GM10266 (cell line): ENCODE data around the gene STC2.

ENCODE experiments used
- DNase-seq: peaks from one replicate; pipeline ENCODE4 v3.0.0; 2012; ENCODE audit errors: extremely low spot score
- TF ChIP-seq, protein P1 (sequence below): IDR thresholded peaks from 2 replicates; pipeline ENCODE4 v1.5.1; 2012; ENCODE audit warnings: mild to moderate bottlenecking, low read depth; ENCODE audit not compliant: control insufficient read depth, insufficient read depth; ENCODE audit errors: missing control alignments

Gene STC2

DNA sequence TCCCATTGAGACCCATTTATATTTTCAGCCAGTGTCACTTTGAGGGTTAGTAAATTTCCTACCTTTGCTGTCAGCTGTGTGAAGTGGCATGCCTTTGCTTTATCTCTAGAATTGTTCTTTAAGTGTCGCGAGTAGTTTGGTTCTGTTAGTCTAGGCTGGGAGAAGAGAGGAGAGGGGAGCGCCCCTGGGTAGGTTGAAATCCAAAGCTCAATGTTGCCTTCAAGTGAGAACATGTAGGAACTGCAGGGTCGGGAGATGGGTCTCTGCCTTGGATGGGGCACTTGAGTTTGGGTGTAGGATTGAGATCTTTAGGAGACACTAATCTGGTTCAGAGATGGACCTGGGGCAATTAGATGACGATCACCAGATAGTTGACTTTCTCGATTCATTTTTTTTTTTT lies 46.3 kb downstream of the STC2 start:
- no peak for DNase-seq
- TF ChIP-seq, protein P1, sequence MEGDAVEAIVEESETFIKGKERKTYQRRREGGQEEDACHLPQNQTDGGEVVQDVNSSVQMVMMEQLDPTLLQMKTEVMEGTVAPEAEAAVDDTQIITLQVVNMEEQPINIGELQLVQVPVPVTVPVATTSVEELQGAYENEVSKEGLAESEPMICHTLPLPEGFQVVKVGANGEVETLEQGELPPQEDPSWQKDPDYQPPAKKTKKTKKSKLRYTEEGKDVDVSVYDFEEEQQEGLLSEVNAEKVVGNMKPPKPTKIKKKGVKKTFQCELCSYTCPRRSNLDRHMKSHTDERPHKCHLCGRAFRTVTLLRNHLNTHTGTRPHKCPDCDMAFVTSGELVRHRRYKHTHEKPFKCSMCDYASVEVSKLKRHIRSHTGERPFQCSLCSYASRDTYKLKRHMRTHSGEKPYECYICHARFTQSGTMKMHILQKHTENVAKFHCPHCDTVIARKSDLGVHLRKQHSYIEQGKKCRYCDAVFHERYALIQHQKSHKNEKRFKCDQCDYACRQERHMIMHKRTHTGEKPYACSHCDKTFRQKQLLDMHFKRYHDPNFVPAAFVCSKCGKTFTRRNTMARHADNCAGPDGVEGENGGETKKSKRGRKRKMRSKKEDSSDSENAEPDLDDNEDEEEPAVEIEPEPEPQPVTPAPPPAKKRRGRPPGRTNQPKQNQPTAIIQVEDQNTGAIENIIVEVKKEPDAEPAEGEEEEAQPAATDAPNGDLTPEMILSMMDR, result no peak

DNA sequence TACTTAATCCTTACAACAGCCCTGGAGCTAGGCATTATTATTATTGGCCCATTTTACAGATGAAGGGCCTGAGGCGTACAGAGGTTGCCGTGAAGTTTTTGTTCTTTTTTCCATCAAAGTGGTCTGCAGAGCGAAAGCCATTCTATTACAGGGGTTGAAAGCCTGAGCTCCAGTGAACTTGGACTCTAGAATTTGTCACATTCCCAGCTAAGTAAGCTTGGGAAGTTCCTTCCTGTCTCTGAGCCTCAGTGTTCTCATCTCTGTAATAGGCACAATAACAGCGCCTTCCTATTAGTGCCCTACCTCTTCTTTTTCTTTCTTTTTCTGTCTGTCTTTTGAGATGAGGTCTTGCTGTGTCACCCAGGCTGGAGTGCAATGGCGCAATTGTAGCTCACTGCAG lies 49.0 kb downstream of the STC2 start:
- DNase-seq, result no peak
- TF ChIP-seq, protein P1, result no peak

DNA sequence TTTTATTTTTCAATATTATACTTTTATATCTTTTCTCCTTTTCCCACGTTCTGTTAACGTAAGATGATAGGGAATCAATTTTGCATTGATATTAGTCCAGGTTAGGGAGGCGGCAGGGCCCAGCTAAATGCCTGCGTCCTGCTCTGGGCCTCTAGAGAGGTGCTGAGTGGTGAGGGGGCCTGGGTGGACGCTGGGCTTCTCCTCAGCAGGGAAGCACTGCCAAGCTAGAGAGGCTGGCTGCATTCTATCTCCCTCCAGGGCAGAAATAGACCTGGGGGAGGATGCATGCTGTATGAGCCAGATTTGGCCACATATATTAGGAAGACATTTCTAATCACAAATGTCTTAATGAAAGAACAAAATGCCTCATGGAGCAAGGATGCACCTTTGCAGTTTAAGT lies 49.6 kb downstream of the STC2 start:
- DNase-seq, result no peak
- TF ChIP-seq, protein P1, result no peak

DNA sequence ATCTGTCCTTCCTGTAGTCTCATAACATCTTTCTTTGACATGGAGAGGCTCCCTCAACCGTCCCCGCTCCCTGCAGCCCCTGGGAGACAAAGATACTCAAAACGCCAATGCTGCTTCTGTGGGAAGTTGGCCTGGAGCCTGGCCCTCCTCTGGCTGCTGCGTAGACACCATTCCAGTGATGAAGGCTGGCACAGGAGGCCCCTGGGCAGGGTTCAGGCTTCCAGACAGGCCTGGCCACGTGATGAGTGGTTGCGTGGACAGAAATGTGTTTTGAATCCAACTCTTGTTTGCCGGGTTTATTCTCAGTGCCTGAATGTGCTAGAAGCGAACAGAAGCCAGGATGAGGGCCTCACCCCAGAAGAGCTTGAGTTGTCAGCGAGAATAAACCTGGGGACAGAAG lies 50.0 kb downstream of the STC2 start:
- no peak for DNase-seq
- TF ChIP-seq, protein P1, result no peak

DNA sequence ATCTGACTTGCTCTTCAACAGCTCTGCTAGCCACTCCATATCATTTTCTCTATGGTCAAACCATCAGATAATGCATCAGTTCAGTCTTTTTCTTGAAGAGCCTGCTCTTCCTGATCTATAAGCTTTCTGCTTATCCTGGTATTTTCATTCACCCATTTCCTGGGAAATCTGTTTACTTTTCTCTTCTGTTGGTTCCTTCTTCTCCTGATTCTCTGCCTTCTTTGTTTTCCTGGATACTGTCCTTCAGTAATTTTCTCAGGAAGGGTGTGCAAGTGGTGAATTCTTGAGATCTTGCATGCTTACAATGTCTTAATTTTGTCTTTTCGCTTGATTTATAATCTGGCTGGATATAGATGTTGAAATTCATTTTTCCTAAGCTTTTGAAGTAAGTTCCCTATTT lies 53.4 kb downstream of the STC2 start:
- TF ChIP-seq, protein P1, result no peak
- DNase-seq, result no peak

DNA sequence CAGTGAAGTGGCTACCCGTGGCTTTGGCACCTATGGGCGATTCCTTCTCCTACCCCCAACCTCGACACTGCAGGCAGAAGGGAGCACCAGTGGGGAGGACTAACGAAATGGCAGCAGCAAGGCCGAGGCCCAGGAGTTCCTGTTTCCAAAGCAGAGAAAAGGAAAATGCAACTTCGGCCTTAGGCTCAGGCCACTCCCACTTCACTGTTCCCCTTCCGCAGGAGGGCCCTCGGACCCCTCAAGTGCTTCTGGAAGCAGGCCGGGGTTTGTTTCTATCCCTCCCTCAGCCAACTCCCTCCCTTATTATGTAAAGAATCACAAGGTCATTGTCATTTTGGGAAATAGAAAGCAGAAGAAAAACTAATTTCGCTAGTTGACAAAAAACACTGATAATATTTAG lies 56.8 kb downstream of the STC2 start:
- no peak for DNase-seq
- TF ChIP-seq, protein P1, result no peak

DNA sequence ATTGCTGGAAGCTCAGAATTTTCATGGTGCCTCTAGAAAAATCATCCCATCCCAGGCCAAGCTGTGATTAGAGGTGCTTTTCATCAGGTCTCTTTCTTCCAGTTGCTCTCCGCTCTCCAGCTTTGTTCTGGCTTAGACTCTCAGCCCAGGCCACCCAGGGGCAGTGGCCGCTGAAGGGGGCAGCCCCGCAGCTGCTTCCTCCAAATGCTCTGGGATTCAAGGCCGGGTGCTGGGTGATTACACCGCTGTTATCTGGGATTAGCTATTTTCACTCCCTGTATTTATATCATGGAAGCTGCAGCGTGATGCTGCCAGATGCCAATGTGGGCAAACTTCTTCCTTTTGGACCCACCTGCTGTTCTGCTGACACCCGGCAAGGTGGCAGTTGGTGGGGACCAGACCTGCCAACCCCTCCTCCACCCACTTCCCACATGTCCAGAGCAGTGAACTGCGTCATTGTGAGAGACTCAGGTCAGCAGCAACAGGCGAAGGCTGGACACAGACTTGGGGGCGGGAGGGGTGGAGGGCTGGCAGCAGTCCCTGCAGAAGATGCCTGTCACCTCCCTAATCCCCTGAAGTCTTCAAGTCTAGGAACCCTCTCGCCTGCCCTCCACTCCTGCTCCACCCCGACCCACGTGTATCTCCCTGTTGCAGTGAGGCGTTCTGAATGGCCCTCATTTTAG lies 59.3 kb downstream of the STC2 start:
- TF ChIP-seq, protein P1, result no peak

More for the DNA sequence above, 59.3 kb downstream of the STC2 start:
- no peak for DNase-seq
